HEK293T (cell line): ENCODE results near the gene SEMA6C.

Experiments used
- CTCF ChIA-PET: fragments of 350-600 bp; formaldehyde crosslinking; extraction: SDS; loops from one replicate; lab custom pipeline; 2021; ENCODE audit warnings: antibody characterized with exemption, inconsistent platforms; lab: Yijun Ruan, JAX
- POLR2A ChIA-PET: fragments of 350-600 bp; formaldehyde crosslinking; extraction: SDS; loops from one replicate; lab custom pipeline; 2020; ENCODE audit warnings: antibody characterized with exemption, inconsistent platforms; lab: Yijun Ruan, JAX
- DNase-seq: peaks from one replicate; pipeline ENCODE4 v3.0.0; 2012; ENCODE audit warnings: mixed read lengths; ENCODE audit errors: extremely low spot score
- ARNT ChIP-seq: fragments of 450-650 bp; IDR thresholded peaks from 2 replicates; pipeline ENCODE4 v1.6.1; 2017; ENCODE audit warnings: mild to moderate bottlenecking
- BHLHE40 ChIP-seq: fragments of 450-650 bp; IDR thresholded peaks from 2 replicates; pipeline ENCODE4 v1.6.1; 2016; ENCODE audit warnings: mild to moderate bottlenecking, moderate library complexity, borderline replicate concordance
- CTBP1 ChIP-seq: fragments of 450-650 bp; IDR thresholded peaks from 2 replicates; pipeline ENCODE4 v1.6.1; 2016; ENCODE audit warnings: borderline replicate concordance
- ELF4 ChIP-seq: fragments of 450-650 bp; IDR thresholded peaks from 2 replicates; pipeline ENCODE4 v1.6.1; 2017; ENCODE audit warnings: antibody characterized with exemption
- FOXA1 ChIP-seq: fragments of 450-650 bp; IDR thresholded peaks from 2 replicates; pipeline ENCODE4 v1.6.1; 2016; ENCODE audit warnings: mild to moderate bottlenecking
- FOXK2 ChIP-seq: fragments of 450-650 bp; IDR thresholded peaks from 2 replicates; pipeline ENCODE4 v1.6.1; 2016; ENCODE audit warnings: mild to moderate bottlenecking
- FOXM1 ChIP-seq: fragments of 450-650 bp; IDR thresholded peaks from 2 replicates; pipeline ENCODE4 v1.6.1; 2017; ENCODE audit warnings: mild to moderate bottlenecking, borderline replicate concordance
- HDGF ChIP-seq: fragments of 450-650 bp; IDR thresholded peaks from 2 replicates; pipeline ENCODE4 v1.6.1; 2017; ENCODE audit warnings: antibody characterized with exemption, borderline replicate concordance
- L3MBTL2 ChIP-seq: fragments of 450-650 bp; conservative IDR thresholded peaks from 2 replicates; pipeline ENCODE4 v1.6.1; 2016; ENCODE audit warnings: mild to moderate bottlenecking
- LEF1 ChIP-seq: fragments of 450-650 bp; IDR thresholded peaks from 2 replicates; pipeline ENCODE4 v1.6.1; 2017; ENCODE audit warnings: mild to moderate bottlenecking, borderline replicate concordance
- NFRKB ChIP-seq: fragments of 450-650 bp; IDR thresholded peaks from 2 replicates; pipeline ENCODE4 v1.6.1; 2016; ENCODE audit warnings: mild to moderate bottlenecking, moderate library complexity
- PKNOX1 ChIP-seq: fragments of 450-650 bp; IDR thresholded peaks from 2 replicates; pipeline ENCODE4 v1.6.1; 2016
- SP1 ChIP-seq: fragments of 450-650 bp; IDR thresholded peaks from 2 replicates; pipeline ENCODE4 v1.6.1; 2017
- SUZ12 ChIP-seq: fragments of 450-650 bp; IDR thresholded peaks from 2 replicates; pipeline ENCODE4 v1.6.1; 2016; ENCODE audit warnings: mild to moderate bottlenecking
- TARDBP ChIP-seq: fragments of 450-650 bp; IDR thresholded peaks from 2 replicates; pipeline ENCODE4 v1.6.1; 2016
- ZNF384 ChIP-seq: fragments of 450-650 bp; IDR thresholded peaks from 2 replicates; pipeline ENCODE4 v1.6.1; 2016

Gene SEMA6C

GRCh38 chr1:151158751-151159251, 12.4 kb upstream of the SEMA6C start:
- CTCF ChIA-PET: interaction anchor here (0.5 to 1.1 kb wide), 2 partner anchors 59 to 67 kb away, joined by 3 to 4 read pairs; no protein-coding TSS in a partner anchor
- TF ChIP-seq ZNF384: no peak
- POLR2A ChIA-PET: no interaction called here
- no peak for DNase-seq

DNA sequence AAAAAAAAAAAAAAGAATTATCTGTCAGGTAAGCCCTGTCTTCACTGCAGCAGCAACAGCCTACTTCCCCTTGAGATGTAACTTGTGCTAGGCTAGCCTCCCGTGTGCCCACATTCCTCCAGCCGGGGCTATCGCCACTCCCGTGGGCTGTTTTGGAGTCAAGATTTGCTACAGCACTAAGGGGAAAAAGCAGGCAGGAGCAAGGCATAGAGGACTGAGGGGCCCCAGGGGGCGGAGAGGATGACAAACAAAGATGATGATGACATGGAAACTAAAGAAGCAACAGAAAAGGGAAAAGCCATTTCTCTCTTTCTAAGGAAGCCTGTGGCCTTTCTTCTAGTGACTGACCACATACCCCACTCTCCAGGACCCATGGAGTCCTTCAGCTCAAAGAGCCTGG, 11.9 kb upstream of the SEMA6C start:
- CTCF ChIA-PET: interaction anchor here (0.5 to 3.7 kb wide), 2 partner anchors 58 to 66 kb away, joined by 4 to 51 read pairs; no protein-coding TSS in a partner anchor
- TF ChIP-seq FOXK2 (no peak), TARDBP (no peak), FOXM1 (no peak), ELF4 (no peak), SP1 (no peak), CTBP1 (no peak), HDGF (no peak), L3MBTL2 (no peak), FOXA1 (no peak), ZNF384 (no peak), PKNOX1 (no peak), LEF1 (no peak), ARNT (no peak), BHLHE40 (no peak), SUZ12 (no peak), NFRKB (no peak)
- POLR2A ChIA-PET: interaction anchor here (1.2 kb wide), 1 partner anchor 40 kb away, joined by 3 read pairs; no protein-coding TSS in a partner anchor
- no peak for DNase-seq

DNA sequence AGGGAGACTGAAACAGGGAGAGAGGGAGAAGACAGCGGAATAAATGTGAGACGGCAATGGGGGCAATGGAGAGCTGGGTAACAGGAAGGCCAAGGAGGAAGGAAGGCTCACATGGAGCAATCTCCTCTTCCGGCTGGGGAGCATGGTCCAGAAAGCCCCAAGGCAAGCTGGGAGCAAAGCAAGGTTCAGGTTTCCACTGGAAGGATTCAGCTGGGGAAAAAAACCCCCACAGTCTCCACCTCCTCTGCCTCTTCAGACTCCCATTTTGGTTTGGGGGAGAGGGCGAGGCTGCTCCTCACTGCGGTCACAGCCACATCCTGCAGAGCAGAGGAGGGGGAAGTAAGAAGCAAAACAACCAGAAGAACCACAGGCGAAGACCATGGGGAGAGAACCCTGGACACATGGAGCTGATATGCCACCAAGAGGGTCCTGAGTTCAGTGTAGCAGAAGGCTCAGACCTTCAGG, 10.7 kb upstream of the SEMA6C start:
- ChIA-PET CTCF (interaction anchor here (0.9 to 3.7 kb wide), 5 partner anchors 12 to 151 kb away, joined by 3 to 51 read pairs (median 4); partner anchors contain the start of gene MINDY1), POLR2A (interaction anchor here (0.7 to 1.9 kb wide), 6 partner anchors 8 to 125 kb away, joined by 3 to 7 read pairs (median 4); partner anchors contain the start of genes LYSMD1, VPS72 and ZNF687)
- DNase-seq: no peak
- TF ChIP-seq FOXA1: no peak
- TF ChIP-seq PKNOX1: no peak
- TF ChIP-seq NFRKB: no peak
- TF ChIP-seq HDGF: no peak
- no peak for TF ChIP-seq FOXK2
- TF ChIP-seq ELF4: no peak
- TF ChIP-seq L3MBTL2: no peak
- TF ChIP-seq FOXM1: no peak
- no peak for TF ChIP-seq SP1
- TF ChIP-seq ZNF384: no peak
- no peak for TF ChIP-seq ARNT
- TF ChIP-seq LEF1: no peak

DNA sequence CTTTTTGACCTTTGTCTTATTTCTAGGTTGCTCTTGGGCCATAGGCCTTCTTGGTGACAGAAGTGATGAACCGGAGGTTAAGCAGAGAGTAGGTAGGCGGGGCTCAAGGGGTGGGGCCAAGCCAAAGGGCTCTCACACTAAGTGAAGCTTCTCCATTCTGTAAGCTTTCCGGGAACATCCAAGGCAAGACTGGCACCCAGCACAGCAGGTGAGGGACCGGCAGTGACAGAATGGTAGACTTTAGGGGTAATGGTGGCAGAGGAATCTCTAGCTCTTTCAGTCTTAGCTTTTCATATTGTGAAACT, 10.0 kb upstream of the SEMA6C start, which contains the start of gene TNFAIP8L2:
Gene TNFAIP8L2 (plus strand): TSS at position 135 of the 305 bp plus-strand sequence. CDS start 2,049 bp downstream, outside the sequence.
- TF ChIP-seq ARNT (no peak), CTBP1 (no peak), TARDBP (no peak), FOXK2 (no peak), PKNOX1 (no peak), LEF1 (no peak), HDGF (no peak), ZNF384 (no peak), L3MBTL2 (no peak), FOXM1 (no peak), BHLHE40 (no peak)
- no peak for DNase-seq
- ChIA-PET CTCF (interaction anchor here (0.9 to 3.7 kb wide), 6 partner anchors 12 to 150 kb away, joined by 3 to 51 read pairs (median 4); partner anchors contain the start of gene MINDY1), POLR2A (interaction anchor here (1.7 to 1.9 kb wide), 4 partner anchors 9 to 125 kb away, joined by 4 to 7 read pairs (median 5); partner anchors contain the start of genes LYSMD1, VPS72 and ZNF687)

GRCh38 chr1:151147665-151148064, 1.2 kb upstream of the SEMA6C start:
- ChIA-PET CTCF (no interaction called here), POLR2A (no interaction called here)
- no peak for DNase-seq
- TF ChIP-seq BHLHE40 (no peak), L3MBTL2 (no peak), TARDBP (no peak), HDGF (no peak), ARNT (no peak), NFRKB (no peak), ZNF384 (no peak), CTBP1 (no peak), FOXK2 (no peak), FOXM1 (no peak), ELF4 (no peak), SUZ12 (no peak), FOXA1 (no peak), LEF1 (no peak)

- DNase-seq: no peak
- ChIA-PET CTCF (no interaction called here), POLR2A (no interaction called here)
Observed at GRCh38 chr1:151147132-151147503, 687 bp upstream of the SEMA6C start.

More at GRCh38 chr1:151147132-151147503, 687 bp upstream of the SEMA6C start:
- no peak for TF ChIP-seq FOXK2
- no peak for TF ChIP-seq SP1
- TF ChIP-seq LEF1: no peak
- TF ChIP-seq ZNF384: no peak
- no peak for TF ChIP-seq NFRKB
- TF ChIP-seq CTBP1: no peak
- TF ChIP-seq TARDBP: no peak
